K562 (cell line): Measurements from ENCODE around the gene RPL34. TPM values are rescaled to one million over a fixed set of nuclear protein-coding genes. Genes with fewer than 3 reads are reported as not detected.

Experiments
- ATAC-seq: fragments of 200-7000 bp; cut with Tn5 transposase; 3 replicates; pipeline ENCODE4 v1.9.1; 2020; ENCODE audit warnings: moderate library complexity
- BruUV-seq: library from RNA; stranded (reverse); fragments of 400-500 nt; replicated peaks from 2 replicates; lab custom pipeline; 2021; lab: Mats Ljungman, UMichigan
- CTCF ChIA-PET: fragments of 300-600 bp; formaldehyde crosslinking; extraction: SDS; loops from one replicate; lab custom pipeline; 2021; ENCODE audit warnings: low intra/inter-chr PET ratio; lab: Yijun Ruan, JAX
- POLR2A ChIA-PET: fragments of 300-600, 350-650 bp; sonication (Branson Sonifier 250); formaldehyde crosslinking; extraction: SDS; loops from one replicate; lab custom pipeline; 2021; ENCODE audit warnings: antibody characterized with exemption, inconsistent platforms; lab: Yijun Ruan, JAX
- DNase-seq, 4 experiments: peaks; one replicate each; pipeline versions ENCODE4 v3.0.0 to v3.0.0-alpha.2; 2011 to 2018; ENCODE audit warnings: low spot score in 3 of 4, mixed read lengths in 3 of 4; ENCODE audit errors: extremely low read depth in 1 of 4
- FAIRE-seq: peaks from 2 replicates; lab custom pipeline; 2011; peaks lifted over from hg19 to GRCh38; lab: Jason Lieb, UNC
- H2AFZ ChIP-seq: 2 replicates; pipeline ENCODE4 v1.6.0; 2011; ENCODE audit warnings: low read depth, low read length, control low read depth, inconsistent platforms
- H3K27ac ChIP-seq: fragments of 200-600 bp; 3 replicates; pipeline ENCODE4 v1.8.0; 2011; ENCODE audit warnings: low read depth, mild to moderate bottlenecking, control low read depth, inconsistent platforms, low read length, moderate library complexity, mixed read lengths; ENCODE audit errors: extremely low read depth
- H3K27me3 ChIP-seq, 2 experiments: fragments of 300-600 bp in 1 of 2; 2 replicates in 1 of 2; 3 replicates in 1 of 2; pipeline versions ENCODE4 v1.6.0 to v1.8.0; 2011; ENCODE audit warnings: inconsistent platforms in 2 of 2, low read length in 2 of 2, mild to moderate bottlenecking in 1 of 2, mixed read lengths in 1 of 2, moderate library complexity in 1 of 2; ENCODE audit not compliant: control insufficient read depth in 2 of 2, insufficient read depth in 2 of 2
- H3K36me3 ChIP-seq: fragments of 300-600 bp; 3 replicates; pipeline ENCODE4 v1.8.0; 2011; ENCODE audit warnings: mild to moderate bottlenecking, low read length, inconsistent platforms; ENCODE audit not compliant: control insufficient read depth, insufficient read depth
- H3K4me1 ChIP-seq, 2 experiments: fragments of 200-600 bp in 1 of 2; replicated peaks in 1 of 2; 2 replicates in 1 of 2; 3 replicates in 1 of 2; pipeline versions ENCODE4 v1.5.1 to v1.8.0; 2011; ENCODE audit warnings: inconsistent platforms in 2 of 2, low read length in 2 of 2, mild to moderate bottlenecking in 1 of 2, mixed read lengths in 1 of 2, moderate library complexity in 1 of 2; ENCODE audit not compliant: control insufficient read depth in 2 of 2, insufficient read depth in 2 of 2
- H3K4me2 ChIP-seq: 2 replicates; pipeline ENCODE4 v1.6.1; 2011; ENCODE audit warnings: low read length, control low read depth, inconsistent platforms, mixed read lengths; ENCODE audit not compliant: insufficient read depth
- H3K4me3 ChIP-seq: fragments of 200-600 bp; sonication (generic), shearing (Covaris generic); 2 replicates; pipeline ENCODE4 v1.5.1; 2016; ENCODE audit warnings: control low read depth, inconsistent platforms
- H3K79me2 ChIP-seq: fragments of 200-600 bp; 3 replicates; pipeline ENCODE4 v1.8.0; 2011; ENCODE audit warnings: low read length, inconsistent platforms; ENCODE audit not compliant: control insufficient read depth, insufficient read depth
- H3K9ac ChIP-seq, 2 experiments: 2 replicates each; pipeline versions ENCODE4 v1.6.0 to v1.6.1; 2011; ENCODE audit warnings: low read depth in 2 of 2, low read length in 2 of 2, control low read depth in 1 of 2, inconsistent platforms in 1 of 2, mild to moderate bottlenecking in 1 of 2, mixed read lengths in 1 of 2; ENCODE audit not compliant: insufficient read depth in 1 of 2
- H3K9me1 ChIP-seq: one replicate; pipeline ENCODE4 v1.6.0; 2011; ENCODE audit warnings: inconsistent platforms, mild to moderate bottlenecking, low read length, moderate library complexity; ENCODE audit not compliant: control insufficient read depth, insufficient read depth
- H3K9me3 ChIP-seq: replicated peaks from 2 replicates; pipeline ENCODE4 v1.5.1; 2011; ENCODE audit warnings: low read depth, low read length, inconsistent platforms; ENCODE audit not compliant: control insufficient read depth, insufficient read depth
- H4K20me1 ChIP-seq: replicated peaks from 2 replicates; pipeline ENCODE4 v1.6.1; 2011; ENCODE audit warnings: low read length, inconsistent platforms, mixed read lengths; ENCODE audit not compliant: control insufficient read depth, insufficient read depth
- BCLAF1 ChIP-seq, 2 experiments: fragments of 450-650 bp in 1 of 2; IDR thresholded peaks; 2 replicates each; pipeline ENCODE4 v1.6.1; 2011 to 2017; ENCODE audit warnings: low read depth in 2 of 2, antibody characterized with exemption in 1 of 2, borderline replicate concordance in 1 of 2, low read length in 1 of 2, mild to moderate bottlenecking in 1 of 2, mixed read lengths in 1 of 2; ENCODE audit not compliant: control insufficient read depth in 1 of 2
- ELF4 ChIP-seq: fragments of 450-650 bp; formaldehyde crosslinking; IDR thresholded peaks from 2 replicates; pipeline ENCODE4 v1.4.0; 2022; ENCODE audit warnings: missing genetic modification characterization
- JUND ChIP-seq, 2 experiments: IDR thresholded peaks; 2 replicates in 1 of 2; 3 replicates in 1 of 2; pipeline ENCODE4 v1.6.1; 2011; ENCODE audit warnings: borderline replicate concordance in 2 of 2, low read depth in 2 of 2, low read length in 2 of 2, improper control_type of control experiment in 1 of 2, missing biosample characterization in 1 of 2, missing genetic modification characterization in 1 of 2, missing genetic modification reagents in 1 of 2
- XRCC3 ChIP-seq: fragments of 450-650 bp; IDR thresholded peaks from 2 replicates; pipeline ENCODE4 v1.6.1; 2017; ENCODE audit warnings: mild to moderate bottlenecking, moderate library complexity
- ZNF224 ChIP-seq: sonication (generic); formaldehyde crosslinking; IDR thresholded peaks from 2 replicates; pipeline ENCODE4 v1.8.0; 2022; ENCODE audit warnings: mild to moderate bottlenecking, missing genetic modification reagents
- ZNF316 ChIP-seq: fragments of 450-650 bp; IDR thresholded peaks from 2 replicates; pipeline ENCODE4 v1.6.1; 2016
- ZNF584 ChIP-seq: fragments of 200-800 bp; sonication (Bioruptor generic); IDR thresholded peaks from 2 replicates; pipeline ENCODE4 v1.6.1; 2016; ENCODE audit warnings: low read depth, mild to moderate bottlenecking, missing genetic modification characterization, missing compliant biosample characterization
- WGBS: fragments of 100-300 bp; shearing (Covaris generic); methylation state at CpG from one replicate; pipeline ENCODE4 v1.1.6; 2016; ENCODE audit warnings: low coverage, mixed read lengths; ENCODE audit not compliant: insufficient coverage; ENCODE audit errors: missing lambda C conversion rate; 5-methylcytosine and 5-hydroxymethylcytosine counted together
- in situ Hi-C: fragments of 300-500 bp; cut with MboI; formaldehyde crosslinking; loops from 4 replicates; pipeline ENCODE4 v1.15.0; 2018; ENCODE audit warnings: inconsistent platforms, mixed read lengths
- intact Hi-C: fragments of 100-400 bp; cut with micrococcal nuclease; formaldehyde crosslinking; loops from 2 replicates; pipeline ENCODE4 v1.14.2; 2022
- polyA plus RNA-seq, 8 experiments: library from polyadenylated mRNA; depleted of rRNA in 4 of 8; stranded (reverse) in 5 of 8; unstranded in 3 of 8; fragments of >200 nt; fragmentation: Nextera tagmentation in 2 of 8; fragmentation: Illumina TruSeq in 1 of 8; extraction: Ambion mirVana in 2 of 8; extraction: Trizol in 1 of 8; gene quantifications; 2 replicates each; pipeline versions ENCODE4 v1.2.1 to v1.2.3, GENCODE V29; 2011 to 2014; ENCODE audit warnings: inconsistent platforms in 1 of 8, missing spikeins in 1 of 8
- total RNA-seq, 7 experiments: library from RNA; depleted of rRNA in 6 of 7; stranded (reverse); fragments of >200 nt in 6 of 7; fragmentation: Illumina TruSeq in 2 of 7; extraction: Trizol in 2 of 7; gene quantifications; 2 replicates each; pipeline versions ENCODE4 v1.2.1 to v1.2.3, GENCODE V29; 2011 to 2021; ENCODE audit warnings: low replicate concordance in 1 of 7

The RPL34 gene
- total and polyA plus RNA-seq, 9 of the 15 experiments (the other 6 are each of a cell fraction or from before 2014, with no cell fraction given) = 1,612 to 4,502 (median 2,593) TPM

- TF ChIP-seq JUND (IDR thresholded peaks at IDR 0.05; ENCODE audit: borderline replicate concordance, low read depth, low read length) = no peak
- TF ChIP-seq JUND (tag; IDR thresholded peaks at IDR 0.05; ENCODE audit: borderline replicate concordance, low read depth, low read length) = no peak
- no peak for TF ChIP-seq ZNF584
- TF ChIP-seq ZNF224 = no peak
- no peak for TF ChIP-seq ZNF316
These were observed 30.4 kb upstream of the RPL34 start (continued) for GRCh38 chr4:108589961-108590360.

- H3K4me2 ChIP-seq = no peak overlapping the region
- no peaks in the 10 kb centered on the region for H3K4me1 ChIP-seq
- ATAC-seq = no peak
- no peaks in the 10 kb centered on the region for H3K79me2 ChIP-seq
- H3K4me3 ChIP-seq = no peak overlapping the region
- no peaks in the 10 kb centered on the region for H3K9me3 ChIP-seq
- no TSS peak for BruUV-seq
- 0% methylated on average over 1 of the region's 1 CpG for WGBS
- no peaks in the 10 kb centered on the region for H3K9me1 ChIP-seq
- ChIA-PET CTCF (no interaction called here), POLR2A (no interaction called here)
- no peak for DNase-seq
- H3K27me3 ChIP-seq = peaks cover 0 to 7% of the 10 kb centered on the region in 2 experiments; a peak in 3 of 5 replicates
- in situ Hi-C loops = no loop called here
- FAIRE-seq = no peak
- H3K27ac ChIP-seq = no peak overlapping the region
- no peaks in the 10 kb centered on the region for H3K36me3 ChIP-seq
- no peaks in the 10 kb centered on the region for H4K20me1 ChIP-seq
- H2AFZ ChIP-seq = no peak overlapping the region
- intact Hi-C loops = no loop called here
- TF ChIP-seq BCLAF1 (IDR thresholded peaks at IDR 0.05; ENCODE audit: borderline replicate concordance in 1 of 2, control insufficient read depth in 1 of 2, low read depth in 2 of 2, low read length in 1 of 2) = no peak
- TF ChIP-seq XRCC3 = no peak
- TF ChIP-seq ELF4 (CRISPR knock-in tag) = no peak
- H3K9ac ChIP-seq = no peak overlapping the region
These were observed 29.6 kb upstream of the RPL34 start for GRCh38 chr4:108590776-108591175.
